Stimulated activated CD8-positive, alpha-beta memory T cell treated with anti-CD3 and anti-CD28 coated beads, Interleukin-12 subunit alpha, Interleukin-12 subunit beta, amount 100 ng/mL, for 24 hours (primary cell): ENCODE measurements around the gene ATRIP.
"Not testable (repeated sequence)": the region's sequence is repeated elsewhere in the genome, so short reads cannot be mapped to it uniquely, and the experiment has no call there.

ENCODE experiments used
- DNase-seq: peaks from one replicate; pipeline ENCODE4 v3.0.0-alpha.2; 2020; ENCODE audit errors: extremely low read depth

Gene ATRIP

GRCh38 chr3:48446425-48447193 is at the start of gene ATRIP:
ATRIP (plus strand) TSS chr3:48446737; CDS start chr3:48446846, 109 bp downstream.
- DNase-seq: peak; percentile 77

- no peak for DNase-seq
Observed at GRCh38 chr3:48397767-48398681, 48.5 kb upstream of the ATRIP start.

GRCh38 chr3:48398701-48399386 is 47.7 kb upstream of the ATRIP start:
- no peak for DNase-seq

GRCh38 chr3:48399387-48400172 is 47.0 kb upstream of the ATRIP start:
- no peak for DNase-seq

- DNase-seq: peak; percentile 19
Observed at GRCh38 chr3:48400824-48401433, 45.6 kb upstream of the ATRIP start.

- DNase-seq: not testable (repeated sequence)
Observed at GRCh38 chr3:48401434-48401901, 45.1 kb upstream of the ATRIP start.

GRCh38 chr3:48402281-48402732 is 44.2 kb upstream of the ATRIP start:
- DNase-seq: no peak

GRCh38 chr3:48402907-48403306 is 43.6 kb upstream of the ATRIP start:
- DNase-seq: no peak

GRCh38 chr3:48403533-48404439 is 42.8 kb upstream of the ATRIP start:
- DNase-seq: no peak

GRCh38 chr3:48404440-48405342 is 41.8 kb upstream of the ATRIP start:
- no peak for DNase-seq

- no peak for DNase-seq
Observed at GRCh38 chr3:48405343-48405881, 41.1 kb upstream of the ATRIP start.

GRCh38 chr3:48405971-48406370 is 40.6 kb upstream of the ATRIP start:
- DNase-seq: no peak

GRCh38 chr3:48406443-48407431 is 39.8 kb upstream of the ATRIP start:
- no peak for DNase-seq

- no peak for DNase-seq
Observed at GRCh38 chr3:48407542-48408099, 38.9 kb upstream of the ATRIP start.

- DNase-seq: no peak
Observed at GRCh38 chr3:48408823-48409281, 37.7 kb upstream of the ATRIP start.
